ENCODE measurements around the gene DPH1. TPM values are rescaled to one million over a fixed set of nuclear protein-coding genes. Genes with fewer than 3 reads are reported as not detected.

The DPH1 gene
- total and polyA plus RNA-seq, 8 donors, result 11.6 to 188 (median 31.5) TPM

DNA sequence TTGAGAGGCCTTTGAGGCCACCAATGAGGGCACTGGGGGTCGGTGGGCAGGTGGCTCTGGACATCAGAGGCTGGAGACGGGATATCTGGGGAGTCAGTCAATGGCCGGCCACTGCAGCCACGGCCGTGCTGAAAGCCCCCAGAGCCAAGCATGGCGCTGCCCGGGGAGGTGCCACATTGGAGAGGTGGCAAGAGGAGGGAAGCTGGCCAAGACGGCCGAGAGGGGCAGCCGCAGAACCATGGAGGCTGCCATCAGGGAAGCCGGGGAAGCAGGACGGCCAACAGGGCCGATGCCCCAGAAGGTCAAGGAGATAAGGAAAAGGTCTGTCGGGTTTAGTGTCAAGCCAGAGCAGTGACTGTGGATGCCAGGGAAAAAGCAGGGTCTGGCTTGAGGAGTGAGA is 14.6 kb upstream of the DPH1 start:
- no peak for DNase-seq
- H3K27ac ChIP-seq, result no peak overlapping the region
- H3K9me3 ChIP-seq, result no peaks in the 10 kb centered on the region
- no peak overlapping the region for H3K4me3 ChIP-seq
- TF ChIP-seq, protein P1, sequence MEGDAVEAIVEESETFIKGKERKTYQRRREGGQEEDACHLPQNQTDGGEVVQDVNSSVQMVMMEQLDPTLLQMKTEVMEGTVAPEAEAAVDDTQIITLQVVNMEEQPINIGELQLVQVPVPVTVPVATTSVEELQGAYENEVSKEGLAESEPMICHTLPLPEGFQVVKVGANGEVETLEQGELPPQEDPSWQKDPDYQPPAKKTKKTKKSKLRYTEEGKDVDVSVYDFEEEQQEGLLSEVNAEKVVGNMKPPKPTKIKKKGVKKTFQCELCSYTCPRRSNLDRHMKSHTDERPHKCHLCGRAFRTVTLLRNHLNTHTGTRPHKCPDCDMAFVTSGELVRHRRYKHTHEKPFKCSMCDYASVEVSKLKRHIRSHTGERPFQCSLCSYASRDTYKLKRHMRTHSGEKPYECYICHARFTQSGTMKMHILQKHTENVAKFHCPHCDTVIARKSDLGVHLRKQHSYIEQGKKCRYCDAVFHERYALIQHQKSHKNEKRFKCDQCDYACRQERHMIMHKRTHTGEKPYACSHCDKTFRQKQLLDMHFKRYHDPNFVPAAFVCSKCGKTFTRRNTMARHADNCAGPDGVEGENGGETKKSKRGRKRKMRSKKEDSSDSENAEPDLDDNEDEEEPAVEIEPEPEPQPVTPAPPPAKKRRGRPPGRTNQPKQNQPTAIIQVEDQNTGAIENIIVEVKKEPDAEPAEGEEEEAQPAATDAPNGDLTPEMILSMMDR (IDR thresholded peaks at IDR 0.05), result no peak
- TF ChIP-seq POLR2AphosphoS5 (IDR thresholded peaks at IDR 0.05) (no peak), POLR2A (IDR thresholded peaks at IDR 0.05) (no peak), EP300 (IDR thresholded peaks at IDR 0.05) (no peak)
- H3K36me3 ChIP-seq, result no peaks in the 10 kb centered on the region
- intact Hi-C loops (cut with DNase I; ENCODE audit: low total_unique reads), result no loop called here
- H3K4me1 ChIP-seq, result peaks cover 0 to 21% (median 15%) of the 10 kb centered on the region in 4 donors
- H3K27me3 ChIP-seq, result peaks cover 0 to 44% (median 4%) of the 10 kb centered on the region in 3 donors
- WGBS, 5 donors, result 76 to 81% (median 79%) methylated on average over 14 of the region's 14 CpGs

- peaks cover 0 to 45% (median 4%) of the 10 kb centered on the region in 3 donors for H3K27me3 ChIP-seq
- H3K27ac ChIP-seq, result no peak overlapping the region
- no peak overlapping the region for H3K4me3 ChIP-seq
- 81 to 93% (median 92%) methylated on average over 19 to 20 of the region's 20 CpGs for WGBS, 5 donors
- peaks cover 0 to 14% (median 9%) of the 10 kb centered on the region in 4 donors for H3K4me1 ChIP-seq
- H3K9me3 ChIP-seq, result no peaks in the 10 kb centered on the region
- intact Hi-C loops (cut with DNase I; ENCODE audit: low total_unique reads), result no loop called here
- DNase-seq, result no peak
- TF ChIP-seq POLR2A (IDR thresholded peaks at IDR 0.05) (no peak), EP300 (IDR thresholded peaks at IDR 0.05) (no peak), POLR2AphosphoS5 (IDR thresholded peaks at IDR 0.05) (no peak)
- TF ChIP-seq, protein P1 (IDR thresholded peaks at IDR 0.05), result no peak
- no peaks in the 10 kb centered on the region for H3K36me3 ChIP-seq
Measured at GRCh38 chr17:2016494-2016893, 13.5 kb upstream of the DPH1 start.

GRCh38 chr17:2017274-2017941 is 12.5 kb upstream of the DPH1 start:
- H3K9me3 ChIP-seq, result no peaks in the 10 kb centered on the region
- H3K27ac ChIP-seq, result no peak overlapping the region
- peaks cover 0 to 5% (median under 1%) of the 10 kb centered on the region in 4 donors for H3K4me1 ChIP-seq
- no peaks in the 10 kb centered on the region for H3K36me3 ChIP-seq
- 71 to 78% (median 73%) methylated on average over 15 to 19 of the region's 19 CpGs for WGBS, 5 donors
- peaks cover 0 to 51% (median 4%) of the 10 kb centered on the region in 3 donors for H3K27me3 ChIP-seq
- TF ChIP-seq POLR2A (IDR thresholded peaks at IDR 0.05) (no peak), EP300 (IDR thresholded peaks at IDR 0.05) (no peak), POLR2AphosphoS5 (IDR thresholded peaks at IDR 0.05) (no peak)
- TF ChIP-seq, protein P1 (IDR thresholded peaks at IDR 0.05), result no peak
- DNase-seq, result peak in 1 of 2 donors; percentile 38
- H3K4me3 ChIP-seq, result no peak overlapping the region
- intact Hi-C loops (cut with DNase I; ENCODE audit: low total_unique reads), result no loop called here

GRCh38 chr17:2018716-2019510 is 11.0 kb upstream of the DPH1 start:
- intact Hi-C loops (cut with DNase I; ENCODE audit: low total_unique reads), result no loop called here
- Histone ChIP-seq H3K4me3 (no peak overlapping the region), H3K36me3 (no peaks in the 10 kb centered on the region), H3K27me3 (peaks cover 0 to 66% (median 13%) of the 10 kb centered on the region in 3 donors), H3K4me1 (peaks cover 4 to 15% (median 11%) of the 10 kb centered on the region in 4 donors), H3K27ac (no peak overlapping the region), H3K9me3 (no peaks in the 10 kb centered on the region)
- DNase-seq, result no peak
- 69 to 77% (median 74%) methylated on average over 24 of the region's 24 CpGs for WGBS, 5 donors
- TF ChIP-seq EP300 (IDR thresholded peaks at IDR 0.05), result no peak
- TF ChIP-seq, protein P1 (IDR thresholded peaks at IDR 0.05), result no peak
- TF ChIP-seq POLR2AphosphoS5 (IDR thresholded peaks at IDR 0.05), result no peak
- no peak for TF ChIP-seq POLR2A (IDR thresholded peaks at IDR 0.05)
